Heart right ventricle (tissue), 16 donors: ENCODE results near the gene ALG10. TPM values are rescaled to one million over a fixed set of nuclear protein-coding genes. Genes with fewer than 3 reads are reported as not detected.
"Not testable (repeated sequence)": the region's sequence is repeated elsewhere in the genome, so short reads cannot be mapped to it uniquely, and the experiment has no call there.

Experiments
- ATAC-seq, 8 donors: fragments of 200-7000 bp; cut with Tn5 transposase; one replicate each; pipeline ENCODE4 v1.9.1; 2020; ENCODE audit warnings: mild to moderate bottlenecking in 8 of 8, moderate library complexity in 8 of 8, moderate number of reproducible peaks in 1 of 8
- DNase-seq, 2 donors: peaks; one replicate each; pipeline ENCODE4 v3.0.0-alpha.2; 2020
- H3K27ac ChIP-seq, 10 donors: fragments of 200-600 bp; sonication (generic) in 2 of 10; one replicate each; pipeline versions ENCODE4 v1.5.0 to v1.8.0; 2020 to 2022; ENCODE audit warnings: mild to moderate bottlenecking in 3 of 10
- H3K27me3 ChIP-seq, 7 donors: fragments of 200-600 bp; one replicate each; pipeline ENCODE4 v1.8.0; 2021 to 2022; ENCODE audit warnings: mild to moderate bottlenecking in 2 of 7
- H3K36me3 ChIP-seq, 9 donors: fragments of 200-600 bp; sonication (generic) in 1 of 9; one replicate each; pipeline versions ENCODE4 v1.5.0 to v1.8.0; 2020 to 2022; ENCODE audit warnings: mild to moderate bottlenecking in 2 of 9
- H3K4me1 ChIP-seq, 9 donors: fragments of 200-600 bp; sonication (generic) in 1 of 9; one replicate each; pipeline versions ENCODE4 v1.5.0 to v1.8.0; 2020 to 2022; ENCODE audit warnings: mild to moderate bottlenecking in 4 of 9
- H3K4me3 ChIP-seq, 10 donors: fragments of 200-600 bp; sonication (generic) in 2 of 10; one replicate each; pipeline versions ENCODE4 v1.5.0 to v1.8.0; 2020 to 2022; ENCODE audit warnings: mild to moderate bottlenecking in 7 of 10, moderate library complexity in 2 of 10
- H3K9me3 ChIP-seq, 11 donors: fragments of 200-600 bp in 10 of 11; sonication (generic) in 2 of 11; one replicate each; pipeline versions ENCODE4 v1.5.0 to v1.8.0; 2013 to 2022; ENCODE audit warnings: mild to moderate bottlenecking in 2 of 11, control low read depth in 1 of 11, moderate library complexity in 1 of 11
- CTCF ChIP-seq, 9 donors: fragments of 200-600 bp; sonication (generic) in 2 of 9; IDR thresholded peaks; one replicate each; pipeline versions ENCODE4 v1.5.0 to v1.8.0; 2021 to 2022; ENCODE audit warnings: antibody characterized with exemption in 9 of 9, mild to moderate bottlenecking in 5 of 9, moderate library complexity in 1 of 9
- WGBS, 2 donors: extraction: QIAGEN DNeasy Blood & Tissue Kit; methylation state at CpG; one replicate each; pipeline ENCODE4 v1.1.7; 2013; ENCODE audit warnings: inconsistent platforms in 1 of 2; 5-methylcytosine and 5-hydroxymethylcytosine counted together
- intact Hi-C, 10 donors: fragments of 100-400 bp; cut with DNase I; formaldehyde crosslinking; loops; one replicate each; pipeline versions ENCODE4 v1.11.1 to v1.14.2; 2022
- polyA plus RNA-seq, 2 donors: library from polyadenylated mRNA; stranded (reverse); fragments of 200-250 nt; gene quantifications; one replicate each; pipeline ENCODE4 v1.2.3, GENCODE V29; 2013
- total RNA-seq, 10 donors: library from RNA; stranded (reverse); fragmentation: NEBNext Ultra II Directional in 3 of 10; extraction: Animal tissue kit (Norgen Biotek cat#: 25700) in 3 of 10; gene quantifications; one replicate each; pipeline versions ENCODE4 v1.2.1 to v1.2.4, GENCODE V29; 2021 to 2023
- donor health status: Arrhythmogenic right ventricular cardiomyopathy.
- donor health status: ischemic (EF 13 %, LVEDD 7.1; RV severe dilation, severe dysfunction).
- donor health status: healthy with polysubstance abuse.
- donor health status: DM: no; HTN: yes; CAD: no.
- donor health status: DM: no; HTN: no; CAD: no.
- donor health status: ischemic (EF 25% LVEDD 6.9; RV normal size, moderate dysfunction).
- donor health status: ischemic (EF 25% LVEDD 5.7; RV mildly dilated, moderate dysfunction).
- donor health status: healthy.
- donor health status: DM: yes; HTN: yes; CAD: no.
- donor health status: Ischemic cardiomyopathy.
- donor health status: ischemic (EF 35%, LVEDD 5.7; RV mildly dilated, moderate dysfunction).
- donor health status: nonischemic (EF 11% LVEDD 7.7; RV severe dilation, severe dysfunction).
- donor health status: DM: yes; HTN: yes; CAD: no.
- donor health status: PGD.
- donor health status: ischemic (EF 29% LVEDD 5.4; RV normal size, mild dysfunction).
- donor health status: nonischemic (EF 23%, LVEDD 6.1; RV moderate dilation, normal function).

The ALG10 gene
- total and polyA plus RNA-seq, 12 donors: 0.59 to 7.5 (median 4.5) TPM

- ATAC-seq (no peak), DNase-seq (no peak)
- Histone ChIP-seq H3K4me1 (peaks cover 0 to 24% (median 18%) of the 10 kb centered on the region in 9 donors), H3K27me3 (no peaks in the 10 kb centered on the region), H3K4me3 (peak overlapping the region in 2 of 10 donors; percentile 64 to 76), H3K36me3 (peaks cover 0 to 17% (median 0%) of the 10 kb centered on the region in 9 donors), H3K27ac (peak overlapping the region in 3 of 10 donors; percentile 69 to 78 (median 76)), H3K9me3 (no peaks in the 10 kb centered on the region)
- no peak for TF ChIP-seq CTCF (IDR thresholded peaks at IDR 0.05)
- 94 to 97% methylated on average over 1 of the region's 1 CpG for WGBS, 2 donors
- intact Hi-C loops: loop anchor here in 5 of 10 donors (2.0 to 10.0 kb wide), 3 partner anchors 1264 to 1266 kb away; partner anchors contain the start of gene YARS2 (in 3 of the 5)
These were observed 1.2 kb upstream of the ALG10 start for GRCh38 chr12:34021071-34021470.

GRCh38 chr12:34027661-34028060, 5.4 kb downstream of the ALG10 start:
- ATAC-seq, H3K4me3 ChIP-seq, H3K9me3 ChIP-seq, DNase-seq, H3K27ac ChIP-seq, H3K27me3 ChIP-seq: not testable (repeated sequence)
- H3K36me3 ChIP-seq: peaks cover 0 to 36% (median 0%) of the 10 kb centered on the region in 9 donors
- WGBS, 2 donors: 79 to 82% methylated on average over 2 of the region's 2 CpGs
- intact Hi-C loops: loop anchor here in 2 of 10 donors (10.0 kb wide), 1 partner anchor 1273 kb away; the partner anchor contains the start of gene YARS2 (in 2 of the 2)
- peaks cover 0 to 12% (median 10%) of the 10 kb centered on the region in 9 donors for H3K4me1 ChIP-seq

DNA sequence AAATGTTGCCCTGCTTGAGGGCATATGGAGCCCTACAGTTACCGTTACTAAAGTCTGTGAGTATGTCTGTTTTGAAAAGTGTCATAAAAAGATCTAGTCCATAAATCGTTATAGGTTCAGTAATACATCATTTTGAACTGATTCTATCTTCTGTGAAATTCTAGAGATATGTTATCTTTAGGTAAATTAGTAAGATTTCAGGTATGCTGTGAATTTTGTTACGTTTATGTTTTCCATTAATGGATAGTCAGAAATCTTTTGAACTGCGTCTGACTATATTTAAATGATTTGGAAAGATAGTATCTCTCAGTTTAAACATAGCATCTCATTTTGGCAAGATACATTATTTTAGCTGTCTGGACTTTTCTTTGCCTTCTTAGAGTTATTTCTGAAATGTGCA, 8.3 kb downstream of the ALG10 start:
- WGBS, 2 donors: 88 to 93% methylated on average over 4 of the region's 4 CpGs
- H3K27me3 ChIP-seq: no peaks in the 10 kb centered on the region
- ATAC-seq (no peak), DNase-seq (no peak)
- no peaks in the 10 kb centered on the region for H3K9me3 ChIP-seq
- H3K4me3 ChIP-seq: no peak overlapping the region
- peaks cover 0 to 24% (median 0%) of the 10 kb centered on the region in 9 donors for H3K36me3 ChIP-seq
- no peak overlapping the region for H3K27ac ChIP-seq
- intact Hi-C loops: loop anchor here in 7 of 10 donors (5.0 to 10.0 kb wide), 3 partner anchors 184 to 594 kb away; no protein-coding TSS in a partner anchor
- TF ChIP-seq CTCF (IDR thresholded peaks at IDR 0.05): no peak
- no peaks in the 10 kb centered on the region for H3K4me1 ChIP-seq

DNA sequence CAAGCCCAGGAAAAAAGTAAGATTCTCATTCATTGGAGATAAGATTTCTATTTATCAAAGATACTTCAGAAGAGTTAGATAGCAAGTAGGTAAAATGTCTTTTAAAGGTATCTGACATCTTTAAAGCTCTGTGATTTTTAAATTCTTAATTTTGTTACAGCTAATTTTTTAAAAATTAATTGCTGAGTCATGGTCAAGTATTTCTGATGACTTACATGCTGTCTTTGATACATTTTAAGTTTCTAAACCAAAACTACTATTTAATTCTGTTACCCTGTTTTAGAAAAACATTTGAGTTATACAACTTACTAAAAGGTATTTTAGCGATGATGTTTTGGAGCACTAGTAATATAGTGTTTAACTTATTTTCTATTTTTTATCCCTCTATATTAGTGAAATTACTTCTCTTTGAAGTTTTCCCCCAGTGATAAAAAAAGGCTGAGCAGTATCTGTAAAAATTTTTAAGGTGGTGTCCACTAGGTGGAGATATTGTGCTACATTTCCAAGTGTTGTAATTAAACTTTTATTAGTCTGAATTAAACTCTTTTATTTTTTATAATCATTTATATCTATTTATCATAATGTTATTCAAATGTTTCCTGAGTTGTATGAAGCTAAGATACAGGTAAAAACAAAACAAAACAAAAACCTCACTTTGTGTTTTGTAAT, 11.5 kb downstream of the ALG10 start:
- intact Hi-C loops: loop anchor here in 7 of 10 donors (5.0 to 10.0 kb wide), 3 partner anchors 181 to 591 kb away; no protein-coding TSS in a partner anchor
- TF ChIP-seq CTCF (IDR thresholded peaks at IDR 0.05): peak; percentile 26 to 71 (median 61)
- peaks cover 0 to 5% (median 0%) of the 10 kb centered on the region in 9 donors for H3K36me3 ChIP-seq
- no peak overlapping the region for H3K4me3 ChIP-seq
- no peaks in the 10 kb centered on the region for H3K27me3 ChIP-seq
- no peaks in the 10 kb centered on the region for H3K9me3 ChIP-seq
- ATAC-seq (no peak), DNase-seq (no peak)
- 14 to 30% methylated on average over 1 of the region's 1 CpG for WGBS, 2 donors
- no peaks in the 10 kb centered on the region for H3K4me1 ChIP-seq
- H3K27ac ChIP-seq: no peak overlapping the region

GRCh38 chr12:34038357-34038756, 16.1 kb downstream of the ALG10 start:
- not testable (repeated sequence) for H3K4me1 ChIP-seq, H3K36me3 ChIP-seq, ATAC-seq, H3K9me3 ChIP-seq, DNase-seq, H3K27me3 ChIP-seq, H3K27ac ChIP-seq, H3K4me3 ChIP-seq
- WGBS, 2 donors: 80 to 81% methylated on average over 3 of the region's 3 CpGs
- intact Hi-C loops: loop anchor here in 5 of 10 donors (5.0 to 10.0 kb wide), 3 partner anchors 176 to 586 kb away; no protein-coding TSS in a partner anchor
- peak in 7 of 9 donors; percentile 8 to 33 (median 26) for TF ChIP-seq CTCF (IDR thresholded peaks at IDR 0.05)
